SK-N-SH treated with all-trans-retinoic acid at 6 μM for 48 hours (cell line): ENCODE data around the gene CSDE1.

Source experiments
- ARNTL ChIP-seq: fragments of 450-650 bp; formaldehyde crosslinking; IDR thresholded peaks from 2 replicates; pipeline ENCODE4 v1.5.0; 2020; ENCODE audit warnings: low read depth, mild to moderate bottlenecking, moderate library complexity, borderline replicate concordance
- BACH2 ChIP-seq: fragments of 250-450 bp; sonication (Bioruptor Pico); IDR thresholded peaks from 2 replicates; pipeline ENCODE4 v1.9.0; 2021; ENCODE audit warnings: mild to moderate bottlenecking, borderline replicate concordance
- CSRNP3 ChIP-seq: fragments of 250-450 bp; sonication (Bioruptor Pico); IDR thresholded peaks from 2 replicates; pipeline ENCODE4 v1.5.1; 2021; ENCODE audit warnings: mild to moderate bottlenecking, moderate library complexity
- OSR1 ChIP-seq: fragments of 250-450 bp; sonication (Bioruptor Pico); IDR thresholded peaks from 2 replicates; pipeline ENCODE4 v1.8.0; 2022; ENCODE audit warnings: moderate library complexity, mild to moderate bottlenecking, inconsistent platforms
- RARB ChIP-seq: fragments of 250-450 bp; sonication (Bioruptor Pico); IDR thresholded peaks from 2 replicates; pipeline ENCODE4 v1.8.0; 2021; ENCODE audit warnings: mild to moderate bottlenecking, moderate library complexity
- TCF4 ChIP-seq: fragments of 250-450 bp; sonication (Bioruptor Pico); IDR thresholded peaks from 2 replicates; pipeline ENCODE4 v1.8.0; 2021; ENCODE audit warnings: mild to moderate bottlenecking, moderate library complexity, borderline replicate concordance
- TOX ChIP-seq: fragments of 250-450 bp; sonication (Bioruptor Pico); IDR thresholded peaks from 2 replicates; pipeline ENCODE4 v1.8.0; 2021; ENCODE audit warnings: mild to moderate bottlenecking, moderate library complexity, borderline replicate concordance
- ZFP3 ChIP-seq: fragments of 250-450 bp; sonication (Bioruptor Pico); IDR thresholded peaks from 2 replicates; pipeline ENCODE4 v1.5.0; 2020; ENCODE audit warnings: mild to moderate bottlenecking, moderate library complexity
- ZFP30 ChIP-seq: fragments of 450-650 bp; formaldehyde crosslinking; IDR thresholded peaks from 2 replicates; pipeline ENCODE4 v1.5.0; 2022; ENCODE audit warnings: mild to moderate bottlenecking, moderate library complexity
- ZNF8 ChIP-seq: fragments of 450-650 bp; formaldehyde crosslinking; IDR thresholded peaks from 2 replicates; pipeline ENCODE4 v1.5.0; 2020; ENCODE audit warnings: mild to moderate bottlenecking, moderate library complexity

- TF ChIP-seq ZFP3 (CRISPR knock-in tag), result no peak
- no peak for TF ChIP-seq TOX (CRISPR knock-in tag)
- TF ChIP-seq TCF4 (CRISPR knock-in tag), result no peak
- TF ChIP-seq OSR1 (CRISPR knock-in tag), result no peak
- no peak for TF ChIP-seq BACH2 (CRISPR knock-in tag)
- no peak for TF ChIP-seq CSRNP3
- no peak for TF ChIP-seq ZFP30 (CRISPR knock-in tag)
- TF ChIP-seq ZNF8 (CRISPR knock-in tag), result no peak
- TF ChIP-seq ARNTL (CRISPR knock-in tag), result no peak
- TF ChIP-seq RARB, result no peak
Measured at GRCh38 chr1:114669562-114670082, 88.2 kb downstream of the CSDE1 start, which contains the start of gene DENND2C.
